K562 (cell line): ENCODE measurements around the gene PLCB3. TPM values are rescaled to one million over a fixed set of nuclear protein-coding genes. Genes with fewer than 3 reads are reported as not detected.

Experiments
- ATAC-seq: fragments of 200-7000 bp; cut with Tn5 transposase; 3 replicates; pipeline ENCODE4 v1.9.1; 2020; ENCODE audit warnings: moderate library complexity
- BruUV-seq: library from RNA; stranded (reverse); fragments of 400-500 nt; replicated peaks from 2 replicates; lab custom pipeline; 2021; lab: Mats Ljungman, UMichigan
- CTCF ChIA-PET: fragments of 300-600 bp; formaldehyde crosslinking; extraction: SDS; loops from one replicate; lab custom pipeline; 2021; ENCODE audit warnings: low intra/inter-chr PET ratio; lab: Yijun Ruan, JAX
- POLR2A ChIA-PET: fragments of 300-600, 350-650 bp; sonication (Branson Sonifier 250); formaldehyde crosslinking; extraction: SDS; loops from one replicate; lab custom pipeline; 2021; ENCODE audit warnings: antibody characterized with exemption, inconsistent platforms; lab: Yijun Ruan, JAX
- DNase-seq, 4 experiments: peaks; one replicate each; pipeline versions ENCODE4 v3.0.0 to v3.0.0-alpha.2; 2011 to 2018; ENCODE audit warnings: low spot score in 3 of 4, mixed read lengths in 3 of 4; ENCODE audit errors: extremely low read depth in 1 of 4
- FAIRE-seq: peaks from 2 replicates; lab custom pipeline; 2011; peaks lifted over from hg19 to GRCh38; lab: Jason Lieb, UNC
- H2AFZ ChIP-seq: 2 replicates; pipeline ENCODE4 v1.6.0; 2011; ENCODE audit warnings: low read depth, low read length, control low read depth, inconsistent platforms
- H3K27ac ChIP-seq: fragments of 200-600 bp; 3 replicates; pipeline ENCODE4 v1.8.0; 2011; ENCODE audit warnings: low read depth, mild to moderate bottlenecking, control low read depth, inconsistent platforms, low read length, moderate library complexity, mixed read lengths; ENCODE audit errors: extremely low read depth
- H3K27me3 ChIP-seq, 2 experiments: fragments of 300-600 bp in 1 of 2; 2 replicates in 1 of 2; 3 replicates in 1 of 2; pipeline versions ENCODE4 v1.6.0 to v1.8.0; 2011; ENCODE audit warnings: inconsistent platforms in 2 of 2, low read length in 2 of 2, mild to moderate bottlenecking in 1 of 2, mixed read lengths in 1 of 2, moderate library complexity in 1 of 2; ENCODE audit not compliant: control insufficient read depth in 2 of 2, insufficient read depth in 2 of 2
- H3K36me3 ChIP-seq: fragments of 300-600 bp; 3 replicates; pipeline ENCODE4 v1.8.0; 2011; ENCODE audit warnings: mild to moderate bottlenecking, low read length, inconsistent platforms; ENCODE audit not compliant: control insufficient read depth, insufficient read depth
- H3K4me1 ChIP-seq, 2 experiments: fragments of 200-600 bp in 1 of 2; replicated peaks in 1 of 2; 2 replicates in 1 of 2; 3 replicates in 1 of 2; pipeline versions ENCODE4 v1.5.1 to v1.8.0; 2011; ENCODE audit warnings: inconsistent platforms in 2 of 2, low read length in 2 of 2, mild to moderate bottlenecking in 1 of 2, mixed read lengths in 1 of 2, moderate library complexity in 1 of 2; ENCODE audit not compliant: control insufficient read depth in 2 of 2, insufficient read depth in 2 of 2
- H3K4me2 ChIP-seq: 2 replicates; pipeline ENCODE4 v1.6.1; 2011; ENCODE audit warnings: low read length, control low read depth, inconsistent platforms, mixed read lengths; ENCODE audit not compliant: insufficient read depth
- H3K4me3 ChIP-seq: fragments of 200-600 bp; sonication (generic), shearing (Covaris generic); 2 replicates; pipeline ENCODE4 v1.5.1; 2016; ENCODE audit warnings: control low read depth, inconsistent platforms
- H3K79me2 ChIP-seq: fragments of 200-600 bp; 3 replicates; pipeline ENCODE4 v1.8.0; 2011; ENCODE audit warnings: low read length, inconsistent platforms; ENCODE audit not compliant: control insufficient read depth, insufficient read depth
- H3K9ac ChIP-seq, 2 experiments: 2 replicates each; pipeline versions ENCODE4 v1.6.0 to v1.6.1; 2011; ENCODE audit warnings: low read depth in 2 of 2, low read length in 2 of 2, control low read depth in 1 of 2, inconsistent platforms in 1 of 2, mild to moderate bottlenecking in 1 of 2, mixed read lengths in 1 of 2; ENCODE audit not compliant: insufficient read depth in 1 of 2
- H3K9me1 ChIP-seq: one replicate; pipeline ENCODE4 v1.6.0; 2011; ENCODE audit warnings: inconsistent platforms, mild to moderate bottlenecking, low read length, moderate library complexity; ENCODE audit not compliant: control insufficient read depth, insufficient read depth
- H3K9me3 ChIP-seq: replicated peaks from 2 replicates; pipeline ENCODE4 v1.5.1; 2011; ENCODE audit warnings: low read depth, low read length, inconsistent platforms; ENCODE audit not compliant: control insufficient read depth, insufficient read depth
- H4K20me1 ChIP-seq: replicated peaks from 2 replicates; pipeline ENCODE4 v1.6.1; 2011; ENCODE audit warnings: low read length, inconsistent platforms, mixed read lengths; ENCODE audit not compliant: control insufficient read depth, insufficient read depth
- POLR2A ChIP-seq: fragments of 450-650 bp; conservative IDR thresholded peaks from 2 replicates; pipeline ENCODE4 v1.6.1; 2016
- POLR2G ChIP-seq: fragments of 200-400 bp; formaldehyde crosslinking; IDR thresholded peaks from 2 replicates; pipeline ENCODE4 v1.6.1; 2017; ENCODE audit warnings: low read depth, mild to moderate bottlenecking, antibody characterized with exemption, low read length, moderate library complexity
- RBFOX2 ChIP-seq: fragments of 200-400 bp; formaldehyde crosslinking; IDR thresholded peaks from 2 replicates; pipeline ENCODE4 v1.6.1; 2017; ENCODE audit warnings: low read depth, mild to moderate bottlenecking, low read length, moderate library complexity
- RBM22 ChIP-seq: fragments of 200-400 bp; formaldehyde crosslinking; IDR thresholded peaks from 2 replicates; pipeline ENCODE4 v1.6.1; 2018; ENCODE audit warnings: low read length, low read depth; ENCODE audit not compliant: poor library complexity, severe bottlenecking
- SREBF1 ChIP-seq: fragments of 150-350 bp; IDR thresholded peaks from 2 replicates; pipeline ENCODE4 v1.6.1; 2014; ENCODE audit warnings: antibody characterized with exemption, low read depth, low read length, borderline replicate concordance
- WGBS: fragments of 100-300 bp; shearing (Covaris generic); methylation state at CpG from one replicate; pipeline ENCODE4 v1.1.6; 2016; ENCODE audit warnings: low coverage, mixed read lengths; ENCODE audit not compliant: insufficient coverage; ENCODE audit errors: missing lambda C conversion rate; 5-methylcytosine and 5-hydroxymethylcytosine counted together
- in situ Hi-C: fragments of 300-500 bp; cut with MboI; formaldehyde crosslinking; loops from 4 replicates; pipeline ENCODE4 v1.15.0; 2018; ENCODE audit warnings: inconsistent platforms, mixed read lengths
- intact Hi-C: fragments of 100-400 bp; cut with micrococcal nuclease; formaldehyde crosslinking; loops from 2 replicates; pipeline ENCODE4 v1.14.2; 2022
- polyA plus RNA-seq, 8 experiments: library from polyadenylated mRNA; depleted of rRNA in 4 of 8; stranded (reverse) in 5 of 8; unstranded in 3 of 8; fragments of >200 nt; fragmentation: Nextera tagmentation in 2 of 8; fragmentation: Illumina TruSeq in 1 of 8; extraction: Ambion mirVana in 2 of 8; extraction: Trizol in 1 of 8; gene quantifications; 2 replicates each; pipeline versions ENCODE4 v1.2.1 to v1.2.3, GENCODE V29; 2011 to 2014; ENCODE audit warnings: inconsistent platforms in 1 of 8, missing spikeins in 1 of 8
- total RNA-seq, 7 experiments: library from RNA; depleted of rRNA in 6 of 7; stranded (reverse); fragments of >200 nt in 6 of 7; fragmentation: Illumina TruSeq in 2 of 7; extraction: Trizol in 2 of 7; gene quantifications; 2 replicates each; pipeline versions ENCODE4 v1.2.1 to v1.2.3, GENCODE V29; 2011 to 2021; ENCODE audit warnings: low replicate concordance in 1 of 7
- TF ChIP-seq, protein P1 (sequence below): fragments of 250-450 bp; sonication (Bioruptor Pico); IDR thresholded peaks from 2 replicates; pipeline ENCODE4 v1.8.0; 2021; ENCODE audit warnings: mild to moderate bottlenecking, moderate library complexity

PLCB3 gene
- total and polyA plus RNA-seq, 9 of the 15 experiments (the other 6 are each of a cell fraction or from before 2014, with no cell fraction given), result 0.31 to 44.8 (median 14.6) TPM

DNA sequence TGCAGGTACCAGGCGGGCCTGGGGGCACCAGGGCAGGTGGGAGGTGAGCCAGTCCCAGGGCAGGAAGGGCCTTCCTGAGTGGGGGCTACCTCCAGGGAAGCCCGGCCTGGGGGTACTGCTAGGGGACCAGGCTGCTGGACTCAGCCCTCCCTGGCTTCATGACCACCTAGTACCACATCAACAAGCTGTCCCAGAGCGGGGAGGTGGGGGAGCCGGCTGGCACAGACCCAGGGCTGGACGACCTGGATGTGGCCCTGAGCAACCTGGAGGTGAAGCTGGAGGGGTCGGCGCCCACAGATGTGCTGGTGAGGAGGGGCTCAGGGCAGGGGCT lies 32.0 kb upstream of the PLCB3 start:
- POLR2A ChIA-PET, result interaction anchor here (0.8 to 7.0 kb wide), 2 partner anchors 12 to 20 kb away, joined by 4 to 57 read pairs; partner anchors contain the start of gene FERMT3

More for the DNA sequence above, 32.0 kb upstream of the PLCB3 start:
- in situ Hi-C loops, result no loop called here
- FAIRE-seq, result no peak
- Histone ChIP-seq H3K27ac (no peak overlapping the region), H3K4me3 (no peak overlapping the region), H3K4me2 (no peak overlapping the region), H3K9me3 (no peaks in the 10 kb centered on the region), H3K27me3 (no peaks in the 10 kb centered on the region), H2AFZ (no peak overlapping the region), H3K79me2 (no peaks in the 10 kb centered on the region), H3K9ac (no peak overlapping the region; a peak in 1 of 4 replicates), H3K36me3 (peaks cover 82% of the 10 kb centered on the region), H3K9me1 (no peaks in the 10 kb centered on the region)
- ATAC-seq, result no peak
- WGBS, result 79% methylated on average over 7 of the region's 7 CpGs
- BruUV-seq, result no TSS peak
- CTCF ChIA-PET, result no interaction called here
- DNase-seq, result no peak
- no peak for TF ChIP-seq SREBF1
- peak; percentile 71 for TF ChIP-seq POLR2G
- TF ChIP-seq RBM22, result no peak
- TF ChIP-seq, protein P1, sequence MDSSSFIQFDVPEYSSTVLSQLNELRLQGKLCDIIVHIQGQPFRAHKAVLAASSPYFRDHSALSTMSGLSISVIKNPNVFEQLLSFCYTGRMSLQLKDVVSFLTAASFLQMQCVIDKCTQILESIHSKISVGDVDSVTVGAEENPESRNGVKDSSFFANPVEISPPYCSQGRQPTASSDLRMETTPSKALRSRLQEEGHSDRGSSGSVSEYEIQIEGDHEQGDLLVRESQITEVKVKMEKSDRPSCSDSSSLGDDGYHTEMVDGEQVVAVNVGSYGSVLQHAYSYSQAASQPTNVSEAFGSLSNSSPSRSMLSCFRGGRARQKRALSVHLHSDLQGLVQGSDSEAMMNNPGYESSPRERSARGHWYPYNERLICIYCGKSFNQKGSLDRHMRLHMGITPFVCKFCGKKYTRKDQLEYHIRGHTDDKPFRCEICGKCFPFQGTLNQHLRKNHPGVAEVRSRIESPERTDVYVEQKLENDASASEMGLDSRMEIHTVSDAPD (CRISPR knock-in tag), result no peak
- TF ChIP-seq RBFOX2, result peak; percentile 60
- 0 out of 2 replicates have a peak, but pooled peaks have one; percentile 32 for TF ChIP-seq POLR2A
- TF ChIP-seq, all 486 proteins: peak for 3
- Histone ChIP-seq H4K20me1 (no peaks in the 10 kb centered on the region), H3K4me1 (peaks cover 0 to 28% of the 10 kb centered on the region in 2 experiments; a peak in 2 of 5 replicates)
- intact Hi-C loops, result no loop called here
